IPS-18a (cell line): ENCODE results near the gene TET2.
"Not testable (repeated sequence)": the region's sequence is repeated elsewhere in the genome, so short reads cannot be mapped to it uniquely, and the experiment has no call there.

ENCODE experiments used
- H3K27ac ChIP-seq: one replicate; pipeline ENCODE4 v1.5.1; 2013; ENCODE audit warnings: low read length
- H3K27me3 ChIP-seq: one replicate; pipeline ENCODE4 v1.6.1; 2013; ENCODE audit warnings: mild to moderate bottlenecking, low read length; ENCODE audit not compliant: control insufficient read depth, insufficient read depth
- H3K36me3 ChIP-seq: one replicate; pipeline ENCODE4 v1.6.1; 2013; ENCODE audit warnings: low read depth, low read length; ENCODE audit not compliant: control insufficient read depth
- H3K4me1 ChIP-seq: one replicate; pipeline ENCODE4 v1.6.1; 2013; ENCODE audit warnings: low read depth, low read length; ENCODE audit not compliant: control insufficient read depth
- H3K4me3 ChIP-seq: one replicate; pipeline ENCODE4 v1.5.1; 2013; ENCODE audit warnings: low read length
- H3K9ac ChIP-seq: one replicate; pipeline ENCODE4 v1.6.1; 2013; ENCODE audit warnings: mild to moderate bottlenecking, low read length, moderate library complexity
- H3K9me3 ChIP-seq: one replicate; pipeline ENCODE4 v1.6.1; 2013; ENCODE audit warnings: low read depth, low read length; ENCODE audit not compliant: control insufficient read depth

TET2 gene

GRCh38 chr4:105279314-105279713 lies 132.6 kb downstream of the TET2 start:
- Histone ChIP-seq H3K9ac (no peak overlapping the region), H3K36me3 (no peaks in the 10 kb centered on the region), H3K27ac (no peak overlapping the region), H3K4me1 (no peaks in the 10 kb centered on the region), H3K9me3 (no peaks in the 10 kb centered on the region), H3K4me3 (no peak overlapping the region), H3K27me3 (no peaks in the 10 kb centered on the region)

DNA sequence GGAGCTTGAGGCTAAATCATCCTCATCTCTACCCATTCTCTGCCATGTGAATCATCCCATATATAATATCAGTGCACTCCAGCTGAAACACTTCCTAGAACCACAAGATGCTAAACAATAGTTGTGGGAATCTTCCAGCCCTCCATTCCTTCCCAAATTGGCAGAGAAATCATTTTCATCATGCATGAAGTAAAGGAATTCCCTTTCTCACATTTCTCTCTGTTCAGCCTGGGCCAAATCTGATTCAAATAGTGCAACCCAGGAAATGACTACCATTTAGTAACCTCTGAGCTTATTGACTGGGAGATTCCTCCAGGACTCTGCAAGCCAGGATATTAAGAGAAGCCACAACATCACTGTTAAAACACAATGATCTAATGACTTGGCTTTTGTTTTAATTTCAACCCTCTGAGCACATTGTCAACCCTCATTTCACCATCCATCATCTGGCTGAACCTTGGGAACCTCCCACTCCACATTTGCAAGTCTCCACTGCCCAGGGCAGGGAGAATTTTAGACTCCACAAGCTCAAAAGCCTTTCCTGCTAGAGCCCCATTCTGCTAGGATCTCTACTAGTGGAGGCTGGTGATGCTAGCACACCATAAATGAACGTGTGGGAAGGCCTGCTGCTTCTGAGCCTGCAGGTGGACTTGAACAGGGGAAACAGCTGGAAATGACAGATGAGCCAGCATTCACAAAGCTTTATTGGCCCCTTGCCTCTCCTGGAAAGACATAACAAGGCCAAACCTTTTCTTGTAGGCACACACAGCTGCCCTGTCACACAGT lies 133.9 kb downstream of the TET2 start:
- Histone ChIP-seq H3K27ac (no peak overlapping the region), H3K4me1 (no peaks in the 10 kb centered on the region), H3K4me3 (no peak overlapping the region), H3K27me3 (no peaks in the 10 kb centered on the region), H3K9me3 (no peaks in the 10 kb centered on the region), H3K9ac (no peak overlapping the region), H3K36me3 (no peaks in the 10 kb centered on the region)

DNA sequence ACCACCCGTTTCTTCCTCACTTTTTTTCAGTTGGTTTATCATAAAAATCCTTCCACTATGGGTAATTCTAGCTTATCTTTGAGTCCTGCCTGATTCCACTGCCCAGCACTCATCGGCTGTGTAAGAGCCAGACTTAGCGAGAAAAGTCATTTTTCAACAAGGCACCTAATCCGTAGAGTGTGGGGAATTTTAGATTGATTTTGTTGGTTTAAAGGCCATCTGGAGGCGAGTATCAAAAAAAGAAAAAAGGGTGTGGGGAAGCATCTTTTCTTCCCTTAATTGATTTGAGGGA lies 134.4 kb downstream of the TET2 start:
- no peaks in the 10 kb centered on the region for H3K36me3 ChIP-seq
- H3K4me3 ChIP-seq = no peak overlapping the region
- H3K27me3 ChIP-seq = no peaks in the 10 kb centered on the region
- H3K9me3 ChIP-seq = no peaks in the 10 kb centered on the region
- H3K27ac ChIP-seq = no peak overlapping the region
- no peaks in the 10 kb centered on the region for H3K4me1 ChIP-seq
- H3K9ac ChIP-seq = no peak overlapping the region

GRCh38 chr4:105282489-105282888 lies 135.8 kb downstream of the TET2 start:
- Histone ChIP-seq H3K4me3 (no peak overlapping the region), H3K4me1 (no peaks in the 10 kb centered on the region), H3K27ac (no peak overlapping the region), H3K9ac (no peak overlapping the region), H3K36me3 (no peaks in the 10 kb centered on the region), H3K27me3 (no peaks in the 10 kb centered on the region), H3K9me3 (no peaks in the 10 kb centered on the region)

DNA sequence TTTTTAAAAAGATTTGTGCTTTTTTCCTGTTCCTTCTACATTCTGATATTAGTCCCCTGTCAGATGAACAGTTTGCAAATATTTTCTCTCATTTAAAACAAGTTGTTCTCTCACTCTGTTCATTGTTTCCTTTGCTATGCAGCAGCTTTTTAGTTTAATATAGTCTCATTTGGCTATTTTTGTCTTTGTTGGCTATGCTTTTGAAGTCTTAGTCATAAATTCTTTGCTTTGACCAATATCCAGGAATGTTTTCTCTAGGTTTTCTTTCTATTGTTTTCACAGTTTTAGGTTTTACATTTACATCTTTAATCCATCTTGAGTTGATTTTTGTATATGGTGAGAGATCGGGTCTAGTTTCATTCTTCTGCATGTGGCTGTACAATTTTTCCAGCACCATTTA lies 136.8 kb downstream of the TET2 start:
- H3K36me3 ChIP-seq = no peaks in the 10 kb centered on the region

DNA sequence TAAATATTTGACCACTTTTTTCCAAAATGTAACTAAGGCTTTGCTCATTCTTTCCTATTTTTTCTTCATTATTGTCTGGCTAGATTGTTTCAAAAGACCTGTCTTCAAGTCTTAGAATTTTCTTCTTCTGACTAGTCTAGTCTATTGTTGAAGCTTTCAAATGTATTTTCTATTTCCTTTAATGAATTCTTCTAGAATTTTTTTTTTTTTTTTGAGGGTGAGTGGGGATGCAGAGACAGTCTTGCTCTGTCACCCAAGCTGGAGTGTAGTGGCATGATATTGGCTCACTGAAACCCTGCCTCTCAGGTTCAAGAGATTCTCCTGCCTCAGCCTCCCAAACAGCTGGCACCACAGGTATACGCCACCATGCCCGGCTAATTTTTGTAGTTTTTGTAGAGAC lies 141.4 kb downstream of the TET2 start:
- no peak overlapping the region for H3K9ac ChIP-seq
- no peak overlapping the region for H3K27ac ChIP-seq
- H3K4me1 ChIP-seq = no peaks in the 10 kb centered on the region
- no peaks in the 10 kb centered on the region for H3K27me3 ChIP-seq
- H3K36me3 ChIP-seq = no peaks in the 10 kb centered on the region
- no peaks in the 10 kb centered on the region for H3K9me3 ChIP-seq
- no peak overlapping the region for H3K4me3 ChIP-seq

More for the DNA sequence above, 136.8 kb downstream of the TET2 start:
- Histone ChIP-seq H3K4me1 (no peaks in the 10 kb centered on the region), H3K27ac (no peak overlapping the region), H3K9me3 (no peaks in the 10 kb centered on the region), H3K9ac (no peak overlapping the region), H3K4me3 (no peak overlapping the region), H3K27me3 (no peaks in the 10 kb centered on the region)

GRCh38 chr4:105291925-105292324 lies 145.2 kb downstream of the TET2 start:
- Histone ChIP-seq H3K36me3 (no peaks in the 10 kb centered on the region), H3K27ac (no peak overlapping the region), H3K4me1 (no peaks in the 10 kb centered on the region), H3K9me3 (no peaks in the 10 kb centered on the region), H3K9ac (no peak overlapping the region), H3K4me3 (no peak overlapping the region), H3K27me3 (no peaks in the 10 kb centered on the region)

- no peak overlapping the region for H3K4me3 ChIP-seq
- H3K36me3 ChIP-seq = no peaks in the 10 kb centered on the region
Observed at GRCh38 chr4:105293360-105293759, 146.7 kb downstream of the TET2 start.

DNA sequence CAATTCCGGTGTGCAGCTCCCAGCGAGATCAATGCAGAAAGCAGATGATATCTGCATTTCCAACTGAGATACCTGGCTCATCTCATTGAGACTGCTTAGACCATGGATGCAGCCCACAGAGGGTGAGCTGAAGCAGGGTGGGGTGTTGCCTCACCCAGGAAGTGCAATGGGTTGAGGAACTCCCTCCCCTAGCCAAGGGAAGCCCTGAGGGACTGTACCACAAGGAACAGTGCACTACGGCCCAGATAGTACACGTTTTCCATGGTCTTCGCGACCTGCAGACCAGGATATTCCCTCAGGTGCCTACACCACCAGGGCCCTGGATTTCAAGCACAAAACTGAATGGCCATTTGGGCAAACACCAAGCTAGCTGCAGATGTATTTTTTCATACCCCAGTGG lies 150.0 kb downstream of the TET2 start:
- no peaks in the 10 kb centered on the region for H3K36me3 ChIP-seq
- H3K27me3 ChIP-seq = no peaks in the 10 kb centered on the region
- H3K4me3 ChIP-seq = no peak overlapping the region
- no peak overlapping the region for H3K27ac ChIP-seq
- H3K9me3 ChIP-seq = peaks cover 3% of the 10 kb centered on the region
- no peaks in the 10 kb centered on the region for H3K4me1 ChIP-seq
- H3K9ac ChIP-seq = no peak overlapping the region

More at GRCh38 chr4:105293360-105293759, 146.7 kb downstream of the TET2 start:
- Histone ChIP-seq H3K9ac (no peak overlapping the region), H3K4me1 (no peaks in the 10 kb centered on the region), H3K27me3 (no peaks in the 10 kb centered on the region), H3K27ac (no peak overlapping the region), H3K9me3 (no peaks in the 10 kb centered on the region)

GRCh38 chr4:105299027-105299426 lies 152.4 kb downstream of the TET2 start:
- H3K4me1 ChIP-seq, H3K36me3 ChIP-seq, H3K4me3 ChIP-seq, H3K27me3 ChIP-seq, H3K9me3 ChIP-seq, H3K9ac ChIP-seq, H3K27ac ChIP-seq: not testable (repeated sequence)

- Histone ChIP-seq H3K27me3 (no peaks in the 10 kb centered on the region), H3K4me1 (no peaks in the 10 kb centered on the region), H3K27ac (no peak overlapping the region), H3K36me3 (no peaks in the 10 kb centered on the region), H3K9me3 (peaks cover 11% of the 10 kb centered on the region), H3K9ac (no peak overlapping the region), H3K4me3 (no peak overlapping the region)
Observed at GRCh38 chr4:105304085-105304484, 157.4 kb downstream of the TET2 start.

- Histone ChIP-seq H3K36me3 (no peaks in the 10 kb centered on the region), H3K9ac (no peak overlapping the region), H3K27me3 (no peaks in the 10 kb centered on the region), H3K9me3 (peaks cover 8% of the 10 kb centered on the region), H3K27ac (no peak overlapping the region), H3K4me1 (no peaks in the 10 kb centered on the region), H3K4me3 (no peak overlapping the region)
Observed at GRCh38 chr4:105305019-105305836, 158.6 kb downstream of the TET2 start.
